Testis (tissue), 3 donors: ENCODE data around the gene UBAC2. TPM values are rescaled to one million over a fixed set of nuclear protein-coding genes. Genes with fewer than 3 reads are reported as not detected.
"Not testable (repeated sequence)": the region's sequence is repeated elsewhere in the genome, so short reads cannot be mapped to it uniquely, and the experiment has no call there.

ENCODE experiments used
- DNase-seq: peaks from one replicate; pipeline ENCODE4 v3.0.0-alpha.2; 2019
- H3K27ac ChIP-seq, 2 donors: fragments of 200-600 bp; sonication (generic); one replicate each; pipeline ENCODE4 v1.5.1; 2019
- H3K27me3 ChIP-seq: fragments of 200-600 bp; sonication (generic); one replicate; pipeline ENCODE4 v1.5.1; 2019
- H3K36me3 ChIP-seq: fragments of 200-600 bp; sonication (generic); one replicate; pipeline ENCODE4 v1.5.1; 2017; ENCODE audit warnings: low read depth; ENCODE audit errors: missing control alignments
- H3K4me1 ChIP-seq: fragments of 200-600 bp; sonication (generic); one replicate; pipeline ENCODE4 v1.5.1; 2019
- H3K4me3 ChIP-seq, 2 donors: fragments of 200-600 bp; sonication (generic); one replicate each; pipeline ENCODE4 v1.5.1; 2017 to 2019
- H3K9me3 ChIP-seq: fragments of 200-600 bp; sonication (generic); one replicate; pipeline ENCODE4 v1.5.1; 2017
- CTCF ChIP-seq, 3 experiments: fragments of 450-650 bp in 2 of 3; fragments of 200-600 bp in 1 of 3; sonication (generic) in 1 of 3; IDR thresholded peaks; one replicate each; pipeline ENCODE4 v1.5.1; 2016 to 2019; ENCODE audit warnings: antibody characterized with exemption in 3 of 3, mild to moderate bottlenecking in 2 of 3, moderate library complexity in 1 of 3
- POLR2A ChIP-seq: fragments of 450-650 bp; IDR thresholded peaks from one replicate; pipeline ENCODE4 v1.6.1; 2017; ENCODE audit warnings: antibody characterized with exemption, mild to moderate bottlenecking, moderate library complexity
- WGBS, 2 donors: methylation state at CpG; one replicate each; pipeline ENCODE4 v1.1.5; 2018; 5-methylcytosine and 5-hydroxymethylcytosine counted together
- intact Hi-C: fragments of 100-400 bp; cut with DNase I; formaldehyde crosslinking; loops from one replicate; pipeline ENCODE4 v1.15.1; 2023; ENCODE audit warnings: low total_unique reads
- polyA plus RNA-seq: library from polyadenylated mRNA; stranded (reverse); fragments of 350-450 nt; fragmentation: Illumina TruSeq; extraction: RNeasy Lipid Tissue Mini Kit (QIAGEN cat#74804); gene quantifications from one replicate; pipeline ENCODE4 v1.2.3, GENCODE V29; 2014; ENCODE audit warnings: low read depth, low replicate concordance; ENCODE audit not compliant: insufficient read depth
- total RNA-seq, 2 donors: library from RNA; depleted of rRNA; stranded (reverse); fragments of >200 nt; gene quantifications; one replicate each; pipeline ENCODE4 v1.2.3, GENCODE V29; 2016

UBAC2 gene
- total and polyA plus RNA-seq, 3 donors from 2014 or later, result 85.5 to 147 (median 93.0) TPM

- H3K4me3 ChIP-seq, result no peak overlapping the region
- no peak for TF ChIP-seq CTCF (IDR thresholded peaks at IDR 0.05)
- no peak for TF ChIP-seq POLR2A
- intact Hi-C loops, result no loop called here
- H3K27ac ChIP-seq, result no peak overlapping the region
- peaks cover 8% of the 10 kb centered on the region for H3K4me1 ChIP-seq
- H3K36me3 ChIP-seq, result no peaks in the 10 kb centered on the region
- no peaks in the 10 kb centered on the region for H3K9me3 ChIP-seq
- WGBS, 2 donors, result 97 to 98% methylated on average over 5 of the region's 5 CpGs
- no peak for DNase-seq
- H3K27me3 ChIP-seq, result no peaks in the 10 kb centered on the region
Measured at GRCh38 chr13:99206873-99207272, 6.2 kb downstream of the UBAC2 start.

DNA sequence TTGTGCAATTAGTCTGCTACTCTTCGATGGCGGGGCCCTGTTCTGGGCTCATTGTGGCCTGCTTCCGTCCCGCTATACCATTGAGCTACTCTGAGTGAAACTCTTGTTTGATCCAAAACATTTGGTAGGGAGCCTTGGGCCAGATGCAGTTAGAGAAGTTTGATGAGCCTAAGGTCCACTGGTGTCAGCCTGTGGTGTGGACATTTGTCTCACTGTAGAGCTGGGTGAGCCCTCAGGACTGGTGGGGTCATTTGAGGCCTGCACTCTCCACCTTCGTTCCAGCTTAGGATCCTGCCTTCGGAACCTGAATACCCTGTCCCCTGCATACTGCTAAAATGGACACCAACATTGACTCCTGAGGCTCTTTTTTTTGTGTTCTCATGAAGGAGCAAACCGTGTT, 6.9 kb downstream of the UBAC2 start:
- no peak for TF ChIP-seq CTCF (IDR thresholded peaks at IDR 0.05)
- no peak for TF ChIP-seq POLR2A
- Histone ChIP-seq H3K4me1 (peaks cover 2% of the 10 kb centered on the region), H3K27me3 (no peaks in the 10 kb centered on the region), H3K27ac (no peak overlapping the region), H3K9me3 (no peaks in the 10 kb centered on the region), H3K4me3 (no peak overlapping the region), H3K36me3 (no peaks in the 10 kb centered on the region)
- DNase-seq, result no peak
- intact Hi-C loops, result no loop called here
- WGBS, 2 donors, result 90 to 91% methylated on average over 7 of the region's 7 CpGs

DNA sequence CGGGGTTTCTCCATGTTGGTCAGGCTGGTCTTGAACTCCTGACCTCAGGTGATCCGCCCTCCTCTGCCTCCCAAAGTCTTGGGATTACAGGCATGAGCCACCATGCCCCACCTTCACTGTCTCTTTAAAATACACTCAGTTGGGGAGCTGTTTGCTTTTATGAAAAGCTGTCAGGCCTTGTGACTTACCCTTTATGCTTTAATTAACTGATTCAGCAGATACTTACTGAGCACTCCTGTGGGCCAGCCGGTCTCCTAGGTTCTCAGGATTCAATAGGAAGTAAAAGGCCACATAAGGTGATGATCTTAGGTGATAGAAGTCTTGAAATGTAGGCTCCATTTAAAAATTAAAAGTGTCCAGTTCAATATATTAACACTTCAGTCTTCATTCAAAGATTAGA, 7.5 kb downstream of the UBAC2 start:
- intact Hi-C loops, result no loop called here
- Histone ChIP-seq H3K36me3 (no peaks in the 10 kb centered on the region), H3K4me3 (no peak overlapping the region), H3K4me1 (no peaks in the 10 kb centered on the region), H3K27me3 (no peaks in the 10 kb centered on the region), H3K9me3 (no peaks in the 10 kb centered on the region), H3K27ac (no peak overlapping the region)
- TF ChIP-seq CTCF (IDR thresholded peaks at IDR 0.05) (no peak), POLR2A (no peak)
- 84 to 92% methylated on average over 3 of the region's 3 CpGs for WGBS, 2 donors
- DNase-seq, result no peak

DNA sequence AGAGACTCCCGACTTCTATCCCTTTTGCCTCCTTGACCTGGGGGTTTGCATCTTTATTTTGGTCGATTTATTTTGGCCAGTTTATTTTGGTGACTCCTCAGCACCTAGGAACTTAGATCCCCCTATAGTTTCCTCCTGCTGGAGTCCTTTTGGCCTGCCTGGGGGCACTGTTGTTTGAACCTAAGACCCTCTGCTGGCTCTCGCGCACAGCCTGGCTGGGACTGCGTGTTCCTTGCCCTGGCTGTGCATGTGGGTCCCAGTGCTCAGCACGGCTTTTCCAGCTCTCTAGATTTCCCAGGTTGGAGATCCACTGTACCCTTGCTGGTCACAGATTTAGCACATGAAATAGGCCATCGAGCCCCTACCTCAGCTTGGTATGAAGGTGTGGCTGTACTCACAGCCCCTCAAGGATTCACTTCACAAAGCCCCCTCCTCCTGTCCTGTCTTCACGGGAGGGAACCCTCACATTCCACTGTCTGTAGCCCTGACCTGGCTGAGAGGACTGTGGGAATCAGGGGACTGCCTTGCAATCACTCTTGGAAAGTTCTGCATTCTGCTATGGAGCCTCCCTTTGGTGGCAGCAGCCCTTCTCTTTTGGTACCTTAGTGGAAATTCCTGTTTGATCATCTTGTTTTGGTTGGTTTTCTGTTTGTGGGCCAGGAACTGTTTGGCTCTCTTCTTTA, 8.3 kb downstream of the UBAC2 start:
- H3K27me3 ChIP-seq, result no peaks in the 10 kb centered on the region
- 56 to 61% methylated on average over 8 of the region's 8 CpGs for WGBS, 2 donors
- intact Hi-C loops, result no loop called here

GRCh38 chr13:99210627-99211026, 10.0 kb downstream of the UBAC2 start:
- DNase-seq, intact Hi-C loops, H3K36me3 ChIP-seq, H3K27me3 ChIP-seq, H3K4me3 ChIP-seq, H3K27ac ChIP-seq, H3K4me1 ChIP-seq, H3K9me3 ChIP-seq: not testable (repeated sequence)
- WGBS, 2 donors, result 90 to 91% methylated on average over 9 of the region's 9 CpGs

More for the DNA sequence above, 8.3 kb downstream of the UBAC2 start:
- Histone ChIP-seq H3K4me1 (no peaks in the 10 kb centered on the region), H3K36me3 (no peaks in the 10 kb centered on the region), H3K4me3 (no peak overlapping the region), H3K9me3 (no peaks in the 10 kb centered on the region), H3K27ac (peak overlapping the region in 1 of 2 donors; percentile 43)
- TF ChIP-seq POLR2A, result no peak
- TF ChIP-seq CTCF (IDR thresholded peaks at IDR 0.05), result no peak
- DNase-seq, result no peak
